Stimulated activated CD8-positive, alpha-beta memory T cell treated with anti-CD3 and anti-CD28 coated beads, Interleukin-2, amount 100 ng/mL, for 1 hour (primary cell): ENCODE measurements around the gene HSPA1L.

Source experiments
- DNase-seq, 2 donors: peaks; one replicate each; pipeline ENCODE4 v3.0.0-alpha.2; 2020; ENCODE audit warnings: low read depth in 2 of 2

The HSPA1L gene

GRCh38 chr6:31781244-31782125 is 33.6 kb downstream of the HSPA1L start:
- no peak for DNase-seq

- no peak for DNase-seq
Measured at GRCh38 chr6:31780507-31781243, 34.4 kb downstream of the HSPA1L start.

GRCh38 chr6:31779908-31780307 is 35.2 kb downstream of the HSPA1L start:
- no peak for DNase-seq

GRCh38 chr6:31778999-31779885 is 35.8 kb downstream of the HSPA1L start:
- DNase-seq: no peak

- no peak for DNase-seq
Measured at GRCh38 chr6:31778193-31778592, 36.9 kb downstream of the HSPA1L start.

- DNase-seq: no peak
Measured at GRCh38 chr6:31777667-31778050, 37.4 kb downstream of the HSPA1L start.

- peak in 1 of 2 donors; percentile 57 for DNase-seq
Measured at GRCh38 chr6:31776989-31777666, 38.0 kb downstream of the HSPA1L start, which contains the start of gene VWA7. VWA7 (minus strand) TSS chr6:31777328; CDS start chr6:31776779, 549 bp downstream.

GRCh38 chr6:31776485-31776988 is 38.5 kb downstream of the HSPA1L start:
- DNase-seq: no peak

GRCh38 chr6:31775633-31776484 is 39.2 kb downstream of the HSPA1L start:
- no peak for DNase-seq

GRCh38 chr6:31775184-31775583 is 39.9 kb downstream of the HSPA1L start:
- no peak for DNase-seq

- DNase-seq: no peak
Measured at GRCh38 chr6:31771992-31772358, 43.1 kb downstream of the HSPA1L start.

GRCh38 chr6:31770860-31771259 is 44.2 kb downstream of the HSPA1L start:
- no peak for DNase-seq

GRCh38 chr6:31769684-31770371 is 45.3 kb downstream of the HSPA1L start:
- peak; percentile 62 for DNase-seq

- no peak for DNase-seq
Measured at GRCh38 chr6:31768363-31769257, 46.5 kb downstream of the HSPA1L start.

- DNase-seq: no peak
Measured at GRCh38 chr6:31767096-31767645, 47.9 kb downstream of the HSPA1L start.

- no peak for DNase-seq
Measured at GRCh38 chr6:31765910-31766794, 48.9 kb downstream of the HSPA1L start.

GRCh38 chr6:31765559-31765909 is 49.5 kb downstream of the HSPA1L start:
- no peak for DNase-seq
